ENCODE results near the gene KSR2. TPM values are rescaled to one million over a fixed set of nuclear protein-coding genes. Genes with fewer than 3 reads are reported as not detected.
A peak's percentile ranks its signal among the peaks of the same experiment; 100 is the strongest.
"Not testable (repeated sequence)": the region's sequence is repeated elsewhere in the genome, so short reads cannot be mapped to it uniquely, and the experiment has no call there.

Gene KSR2
- total and polyA plus RNA-seq, 2 of the 13 experiments (the other 11 are each of a cell fraction or from before 2014, with no cell fraction given), result 0.02 TPM; not detected in 1

DNA sequence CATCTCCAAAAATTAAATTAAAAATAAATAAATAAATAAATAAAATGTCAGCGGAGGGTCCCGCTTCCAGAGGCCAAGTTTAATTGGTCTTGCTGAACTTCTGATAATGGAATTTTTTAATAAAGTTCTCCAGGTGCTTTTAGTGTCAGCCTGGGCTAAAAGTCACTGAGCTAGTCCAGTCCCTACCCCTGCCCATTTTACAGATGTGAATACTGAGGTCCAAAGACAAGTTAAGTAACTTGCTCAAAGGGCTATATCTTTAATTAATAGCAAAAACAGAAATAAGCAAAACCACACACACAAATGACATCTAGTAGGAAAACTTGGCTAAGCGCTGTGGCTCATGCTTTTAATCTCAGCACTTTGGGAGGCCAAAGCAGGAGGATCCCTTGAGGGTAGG is 42.1 kb upstream of the KSR2 start:
- no peaks in the 10 kb centered on the region for H4K20me1 ChIP-seq (ENCODE audit: insufficient read depth, low read length)
- no peak for DNase-seq (ENCODE audit: low spot score)
- H3K4me3 ChIP-seq (replicated peaks in 1 of 3; ENCODE audit: insufficient read depth in 1 of 3, low read depth in 2 of 3, low read length in 3 of 3), result no peak overlapping the region
- ChIA-PET POLR2A (no interaction called here), CTCF (ENCODE audit: low intra/inter-chr PET ratio, low total read pairs) (no interaction called here)
- no peaks in the 10 kb centered on the region for H3K79me2 ChIP-seq (ENCODE audit: insufficient read depth, low read length)
- 97% methylated on average over 3 of the region's 3 CpGs for WGBS (ENCODE audit: low lambda C conversion rate)
- no peaks in the 10 kb centered on the region for H3K36me3 ChIP-seq (replicated peaks in 1 of 2; ENCODE audit: control insufficient read depth in 1 of 2, insufficient read depth in 2 of 2, low read length in 2 of 2)
- H3K4me2 ChIP-seq (ENCODE audit: low read depth, low read length), result no peak overlapping the region
- BruUV-seq (replicated peaks), result no TSS peak
- H3K4me1 ChIP-seq (ENCODE audit: insufficient read depth, low read length), result peaks cover 13% of the 10 kb centered on the region
- TF ChIP-seq ZNF629 (CRISPR knock-in tag; conservative IDR thresholded peaks at IDR 0.05) (peak; percentile 39; the same call in 1 of the 2 replicates), ZNF556 (CRISPR knock-in tag; IDR thresholded peaks at IDR 0.05; ENCODE audit: borderline replicate concordance) (no peak)
- no peak for FAIRE-seq
- no peaks in the 10 kb centered on the region for H3K9me3 ChIP-seq (ENCODE audit: low read length)
- no peak for ATAC-seq
- no peak overlapping the region for H3K9ac ChIP-seq (ENCODE audit: insufficient read depth, low read depth, low read length)
- intact Hi-C loops (cut with micrococcal nuclease; ENCODE audit: unreplicated experiment), result no loop called here
- H3K27ac ChIP-seq (ENCODE audit: extremely low read length, insufficient read depth, low read length), result no peak overlapping the region
- H2AFZ ChIP-seq (ENCODE audit: low read length), result no peak overlapping the region
- in situ Hi-C loops (cut with HindIII; ENCODE audit: extremely low pct_ligation_motif_present, low pct_unique_long_range_greater_than_20kb), result no loop called here
- no peaks in the 10 kb centered on the region; a peak in 1 of 5 replicates for H3K27me3 ChIP-seq (ENCODE audit: control insufficient read depth in 1 of 2, insufficient read depth in 2 of 2, low read length in 2 of 2)

DNA sequence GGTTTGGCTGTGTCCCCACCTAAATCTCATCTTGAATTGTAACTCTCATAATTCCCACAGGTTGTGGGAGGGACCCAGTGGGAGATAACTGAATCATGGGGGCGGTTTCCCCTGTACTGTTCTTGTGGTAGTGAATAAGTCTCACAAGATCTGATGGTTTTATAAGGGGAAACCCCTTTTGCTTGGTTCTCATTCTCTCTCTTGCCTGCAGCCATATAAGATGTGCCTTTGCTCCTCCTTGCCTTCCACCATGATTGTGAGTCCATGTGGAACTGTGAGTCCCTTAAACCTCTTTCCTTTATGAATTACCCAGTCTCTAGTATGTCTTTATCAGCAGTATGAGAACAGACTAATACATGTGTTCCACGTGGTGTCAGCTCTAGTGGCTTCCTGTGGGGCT is 31.0 kb upstream of the KSR2 start:
- FAIRE-seq; H3K79me2 ChIP-seq (ENCODE audit: insufficient read depth, low read length); DNase-seq (ENCODE audit: low spot score); H3K36me3 ChIP-seq (replicated peaks in 1 of 2; ENCODE audit: control insufficient read depth in 1 of 2, insufficient read depth in 2 of 2, low read length in 2 of 2); H3K4me2 ChIP-seq (ENCODE audit: low read depth, low read length); CTCF ChIA-PET (ENCODE audit: low intra/inter-chr PET ratio, low total read pairs); intact Hi-C loops (cut with micrococcal nuclease; ENCODE audit: unreplicated experiment); H2AFZ ChIP-seq (ENCODE audit: low read length); H3K27me3 ChIP-seq (ENCODE audit: control insufficient read depth in 1 of 2, insufficient read depth in 2 of 2, low read length in 2 of 2); H3K27ac ChIP-seq (ENCODE audit: extremely low read length, insufficient read depth, low read length); H3K9ac ChIP-seq (ENCODE audit: insufficient read depth, low read depth, low read length); in situ Hi-C loops (cut with HindIII; ENCODE audit: extremely low pct_ligation_motif_present, low pct_unique_long_range_greater_than_20kb); BruUV-seq (replicated peaks); H4K20me1 ChIP-seq (ENCODE audit: insufficient read depth, low read length); POLR2A ChIA-PET; H3K4me1 ChIP-seq (ENCODE audit: insufficient read depth, low read length); H3K9me3 ChIP-seq (ENCODE audit: low read length); ATAC-seq; H3K4me3 ChIP-seq (replicated peaks in 1 of 3; ENCODE audit: insufficient read depth in 1 of 3, low read depth in 2 of 3, low read length in 3 of 3): not testable (repeated sequence)
- 0% methylated on average over 2 of the region's 2 CpGs for WGBS (ENCODE audit: low lambda C conversion rate)

DNA sequence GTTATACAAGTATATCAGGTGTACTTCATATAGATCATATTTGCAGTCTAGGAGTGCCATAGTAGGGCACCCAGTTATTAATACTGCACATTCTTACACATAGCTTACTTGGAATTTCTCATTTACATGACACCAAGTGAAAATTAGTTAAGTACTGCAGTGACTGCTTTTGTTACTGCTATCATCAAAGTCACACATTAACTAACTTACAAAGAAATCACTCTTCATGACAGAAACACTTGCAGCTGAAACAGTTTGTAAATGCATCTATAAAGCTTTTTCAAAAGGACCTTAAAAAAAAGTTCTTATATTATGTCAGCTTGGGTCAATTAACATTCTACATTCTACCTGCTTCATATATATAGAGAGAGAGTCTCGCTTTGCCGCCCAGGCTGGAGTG is 29.9 kb upstream of the KSR2 start:
- no peaks in the 10 kb centered on the region for H3K4me1 ChIP-seq (ENCODE audit: insufficient read depth, low read length)
- BruUV-seq (replicated peaks), result no TSS peak
- intact Hi-C loops (cut with micrococcal nuclease; ENCODE audit: unreplicated experiment), result no loop called here
- H3K27me3 ChIP-seq (ENCODE audit: control insufficient read depth in 1 of 2, insufficient read depth in 2 of 2, low read length in 2 of 2), result no peaks in the 10 kb centered on the region
- H2AFZ ChIP-seq (ENCODE audit: low read length), result no peak overlapping the region
- no peaks in the 10 kb centered on the region for H3K9me3 ChIP-seq (ENCODE audit: low read length)
- no peak overlapping the region for H3K27ac ChIP-seq (ENCODE audit: extremely low read length, insufficient read depth, low read length)
- H3K79me2 ChIP-seq (ENCODE audit: insufficient read depth, low read length), result no peaks in the 10 kb centered on the region
- CTCF ChIA-PET (ENCODE audit: low intra/inter-chr PET ratio, low total read pairs), result no interaction called here
- POLR2A ChIA-PET, result no interaction called here
- H3K4me2 ChIP-seq (ENCODE audit: low read depth, low read length), result no peak overlapping the region
- H3K36me3 ChIP-seq (replicated peaks in 1 of 2; ENCODE audit: control insufficient read depth in 1 of 2, insufficient read depth in 2 of 2, low read length in 2 of 2), result no peaks in the 10 kb centered on the region
- in situ Hi-C loops (cut with HindIII; ENCODE audit: extremely low pct_ligation_motif_present, low pct_unique_long_range_greater_than_20kb), result no loop called here
- ATAC-seq, result no peak
- FAIRE-seq, result no peak
- DNase-seq (ENCODE audit: low spot score), result no peak
- WGBS (ENCODE audit: low lambda C conversion rate), result 63% methylated on average over 2 of the region's 2 CpGs
- no peaks in the 10 kb centered on the region for H4K20me1 ChIP-seq (ENCODE audit: insufficient read depth, low read length)
- no peak overlapping the region for H3K9ac ChIP-seq (ENCODE audit: insufficient read depth, low read depth, low read length)
- no peak overlapping the region for H3K4me3 ChIP-seq (replicated peaks in 1 of 3; ENCODE audit: insufficient read depth in 1 of 3, low read depth in 2 of 3, low read length in 3 of 3)
- TF ChIP-seq, protein P1, sequence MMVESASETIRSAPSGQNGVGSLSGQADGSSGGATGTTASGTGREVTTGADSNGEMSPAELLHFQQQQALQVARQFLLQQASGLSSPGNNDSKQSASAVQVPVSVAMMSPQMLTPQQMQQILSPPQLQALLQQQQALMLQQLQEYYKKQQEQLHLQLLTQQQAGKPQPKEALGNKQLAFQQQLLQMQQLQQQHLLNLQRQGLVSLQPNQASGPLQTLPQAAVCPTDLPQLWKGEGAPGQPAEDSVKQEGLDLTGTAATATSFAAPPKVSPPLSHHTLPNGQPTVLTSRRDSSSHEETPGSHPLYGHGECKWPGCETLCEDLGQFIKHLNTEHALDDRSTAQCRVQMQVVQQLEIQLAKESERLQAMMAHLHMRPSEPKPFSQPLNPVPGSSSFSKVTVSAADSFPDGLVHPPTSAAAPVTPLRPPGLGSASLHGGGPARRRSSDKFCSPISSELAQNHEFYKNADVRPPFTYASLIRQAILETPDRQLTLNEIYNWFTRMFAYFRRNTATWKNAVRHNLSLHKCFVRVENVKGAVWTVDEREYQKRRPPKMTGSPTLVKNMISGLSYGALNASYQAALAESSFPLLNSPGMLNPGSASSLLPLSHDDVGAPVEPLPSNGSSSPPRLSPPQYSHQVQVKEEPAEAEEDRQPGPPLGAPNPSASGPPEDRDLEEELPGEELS (CRISPR knock-in tag; IDR thresholded peaks at IDR 0.05), result no peak
- TF ChIP-seq, protein P2, sequence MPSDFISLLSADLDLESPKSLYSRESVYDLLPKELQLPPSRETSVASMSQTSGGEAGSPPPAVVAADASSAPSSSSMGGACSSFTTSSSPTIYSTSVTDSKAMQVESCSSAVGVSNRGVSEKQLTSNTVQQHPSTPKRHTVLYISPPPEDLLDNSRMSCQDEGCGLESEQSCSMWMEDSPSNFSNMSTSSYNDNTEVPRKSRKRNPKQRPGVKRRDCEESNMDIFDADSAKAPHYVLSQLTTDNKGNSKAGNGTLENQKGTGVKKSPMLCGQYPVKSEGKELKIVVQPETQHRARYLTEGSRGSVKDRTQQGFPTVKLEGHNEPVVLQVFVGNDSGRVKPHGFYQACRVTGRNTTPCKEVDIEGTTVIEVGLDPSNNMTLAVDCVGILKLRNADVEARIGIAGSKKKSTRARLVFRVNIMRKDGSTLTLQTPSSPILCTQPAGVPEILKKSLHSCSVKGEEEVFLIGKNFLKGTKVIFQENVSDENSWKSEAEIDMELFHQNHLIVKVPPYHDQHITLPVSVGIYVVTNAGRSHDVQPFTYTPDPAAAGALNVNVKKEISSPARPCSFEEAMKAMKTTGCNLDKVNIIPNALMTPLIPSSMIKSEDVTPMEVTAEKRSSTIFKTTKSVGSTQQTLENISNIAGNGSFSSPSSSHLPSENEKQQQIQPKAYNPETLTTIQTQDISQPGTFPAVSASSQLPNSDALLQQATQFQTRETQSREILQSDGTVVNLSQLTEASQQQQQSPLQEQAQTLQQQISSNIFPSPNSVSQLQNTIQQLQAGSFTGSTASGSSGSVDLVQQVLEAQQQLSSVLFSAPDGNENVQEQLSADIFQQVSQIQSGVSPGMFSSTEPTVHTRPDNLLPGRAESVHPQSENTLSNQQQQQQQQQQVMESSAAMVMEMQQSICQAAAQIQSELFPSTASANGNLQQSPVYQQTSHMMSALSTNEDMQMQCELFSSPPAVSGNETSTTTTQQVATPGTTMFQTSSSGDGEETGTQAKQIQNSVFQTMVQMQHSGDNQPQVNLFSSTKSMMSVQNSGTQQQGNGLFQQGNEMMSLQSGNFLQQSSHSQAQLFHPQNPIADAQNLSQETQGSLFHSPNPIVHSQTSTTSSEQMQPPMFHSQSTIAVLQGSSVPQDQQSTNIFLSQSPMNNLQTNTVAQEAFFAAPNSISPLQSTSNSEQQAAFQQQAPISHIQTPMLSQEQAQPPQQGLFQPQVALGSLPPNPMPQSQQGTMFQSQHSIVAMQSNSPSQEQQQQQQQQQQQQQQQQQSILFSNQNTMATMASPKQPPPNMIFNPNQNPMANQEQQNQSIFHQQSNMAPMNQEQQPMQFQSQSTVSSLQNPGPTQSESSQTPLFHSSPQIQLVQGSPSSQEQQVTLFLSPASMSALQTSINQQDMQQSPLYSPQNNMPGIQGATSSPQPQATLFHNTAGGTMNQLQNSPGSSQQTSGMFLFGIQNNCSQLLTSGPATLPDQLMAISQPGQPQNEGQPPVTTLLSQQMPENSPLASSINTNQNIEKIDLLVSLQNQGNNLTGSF (CRISPR knock-in tag; IDR thresholded peaks at IDR 0.05), result no peak

Measured in HepG2 (cell line).